Activated CD4-positive, alpha-beta T cell treated with anti-CD3 and anti-CD28 coated beads for 4 hours (primary cell): Measurements from ENCODE around the gene RAB12.

Experiments used
- DNase-seq, 2 donors: peaks; one replicate each; pipeline ENCODE4 v3.0.0-alpha.2; 2020

RAB12 gene

GRCh38 chr18:8685914-8686216, 76.6 kb downstream of the RAB12 start:
- DNase-seq = no peak

- DNase-seq = no peak
Measured at GRCh38 chr18:8686611-8687010, 77.4 kb downstream of the RAB12 start.

DNA sequence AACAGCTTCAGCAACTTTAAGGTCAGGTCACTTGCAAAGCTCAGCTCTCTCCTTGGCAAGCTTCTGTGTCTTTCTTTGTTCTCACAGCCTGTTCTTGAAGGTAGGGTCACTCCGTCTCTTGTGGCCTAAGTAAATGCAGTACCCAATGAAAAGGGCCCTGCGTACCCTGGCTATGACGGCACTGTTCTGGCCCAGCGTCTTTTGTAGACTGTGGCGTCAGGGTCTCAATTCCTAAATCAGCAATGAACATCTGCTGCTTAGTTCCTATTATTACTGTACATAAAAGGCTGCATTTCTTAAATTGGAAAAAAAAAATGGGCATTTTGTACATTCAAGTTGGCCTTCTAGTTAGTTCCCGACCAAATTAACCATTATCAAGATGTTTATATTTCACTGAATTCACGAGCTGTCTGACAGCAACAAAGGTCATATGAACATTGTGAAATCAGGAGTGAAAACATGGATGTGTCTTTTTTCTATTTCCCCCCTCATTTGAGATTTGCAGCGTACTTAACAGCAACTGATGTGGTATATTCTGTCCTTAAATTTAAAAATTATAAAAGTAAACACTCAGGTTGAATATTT, 79.1 kb downstream of the RAB12 start:
- DNase-seq = no peak

- DNase-seq = no peak
Measured at GRCh38 chr18:8688816-8689215, 79.6 kb downstream of the RAB12 start.
